Measurements from ENCODE around the gene XYLT2. TPM values are rescaled to one million over a fixed set of nuclear protein-coding genes. Genes with fewer than 3 reads are reported as not detected.

XYLT2 gene
- total RNA-seq, 6 experiments from 2014 or later = 7.0 to 13.8 (median 9.4) TPM

DNA sequence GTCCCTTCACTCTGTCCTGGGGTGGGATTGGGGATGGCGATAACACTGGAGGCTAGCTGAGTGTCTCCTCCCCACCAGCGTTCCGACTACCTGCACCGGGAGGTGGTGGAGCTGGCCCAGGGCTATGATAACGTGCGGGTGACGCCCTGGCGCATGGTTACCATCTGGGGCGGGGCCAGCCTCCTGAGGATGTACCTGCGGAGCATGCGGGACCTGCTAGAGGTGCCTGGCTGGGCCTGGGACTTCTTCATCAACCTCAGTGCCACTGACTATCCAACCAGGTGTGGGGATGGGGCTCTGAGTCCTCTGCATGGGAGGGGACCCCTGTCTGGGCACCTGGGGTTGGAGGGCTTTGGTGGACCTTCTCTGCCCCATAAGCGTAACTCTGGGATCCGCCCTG lies 8.8 kb downstream of the XYLT2 start:
- TF ChIP-seq POLR2A (IDR thresholded peaks at IDR 0.05) = no peak
- Histone ChIP-seq H3K4me1 (peaks cover 0 to 9% (median 0%) of the 10 kb centered on the region in 4 donors), H3K36me3 (peaks cover 0 to 14% (median 4%) of the 10 kb centered on the region in 4 donors), H3K27me3 (no peaks in the 10 kb centered on the region), H3K9me3 (no peaks in the 10 kb centered on the region), H3K27ac (no peak overlapping the region), H3K4me3 (no peak overlapping the region)
- intact Hi-C loops (cut with DNase I) = loop anchor here in 1 of 2 donors (10.0 kb wide), 1 partner anchor 130 kb away; no protein-coding TSS in a partner anchor
- ATAC-seq (no peak), DNase-seq (peak in 1 of 3 donors; percentile 44)
- WGBS (ENCODE audit: insufficient coverage, low coverage, low lambda C conversion rate, missing lambda C conversion rate) = 83% methylated on average over 3 of the region's 13 CpGs

DNA sequence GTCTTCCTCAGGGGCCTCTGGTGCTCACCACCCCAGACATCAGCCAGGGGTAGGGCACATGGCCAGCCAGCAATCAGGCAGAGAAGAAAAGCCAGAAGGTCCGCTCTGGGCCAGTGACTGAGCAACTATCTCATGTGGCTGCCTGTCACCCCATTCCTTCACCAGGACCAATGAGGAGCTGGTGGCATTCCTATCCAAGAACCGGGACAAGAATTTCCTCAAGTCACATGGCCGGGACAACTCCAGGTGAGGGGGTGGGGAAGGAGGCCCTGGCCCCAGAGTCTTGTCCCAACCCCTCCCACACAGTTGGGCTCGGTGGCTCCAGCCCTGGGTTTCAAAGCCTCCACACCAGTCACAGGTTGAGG lies 9.4 kb downstream of the XYLT2 start:
- intact Hi-C loops (cut with DNase I) = loop anchor here in 1 of 2 donors (10.0 kb wide), 1 partner anchor 129 kb away; no protein-coding TSS in a partner anchor
- peaks cover 0 to 14% (median 4%) of the 10 kb centered on the region in 4 donors for H3K36me3 ChIP-seq

DNA sequence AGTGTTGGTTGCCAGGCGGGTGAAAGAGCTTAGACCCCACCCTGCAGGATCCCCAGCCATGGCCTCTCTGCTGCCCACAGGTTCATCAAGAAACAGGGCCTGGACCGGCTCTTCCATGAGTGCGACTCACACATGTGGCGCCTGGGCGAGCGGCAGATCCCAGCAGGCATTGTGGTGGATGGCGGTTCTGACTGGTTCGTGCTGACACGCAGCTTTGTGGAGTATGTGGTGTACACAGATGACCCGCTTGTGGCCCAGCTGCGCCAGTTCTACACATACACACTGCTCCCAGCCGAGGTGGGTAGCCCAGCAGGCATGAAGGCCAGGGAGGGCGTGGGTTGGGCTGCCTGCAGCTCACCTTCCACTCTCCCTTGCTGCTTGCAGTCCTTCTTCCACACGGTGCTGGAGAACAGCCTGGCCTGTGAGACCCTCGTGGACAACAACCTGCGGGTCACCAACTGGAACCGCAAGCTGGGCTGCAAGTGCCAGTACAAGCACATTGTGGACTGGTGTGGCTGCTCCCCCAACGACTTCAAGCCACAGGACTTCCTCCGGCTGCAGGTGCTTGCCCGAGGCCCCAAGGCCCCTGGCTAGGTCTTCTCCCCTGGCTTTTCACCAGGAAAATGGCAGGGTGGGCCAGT lies 9.9 kb downstream of the XYLT2 start:
- ATAC-seq (no peak), DNase-seq (peak in 1 of 3 donors; percentile 42)
- WGBS (ENCODE audit: insufficient coverage, low coverage, low lambda C conversion rate, missing lambda C conversion rate) = 100% methylated on average over 1 of the region's 20 CpGs
- H3K27ac ChIP-seq = no peak overlapping the region
- TF ChIP-seq, protein P1, sequence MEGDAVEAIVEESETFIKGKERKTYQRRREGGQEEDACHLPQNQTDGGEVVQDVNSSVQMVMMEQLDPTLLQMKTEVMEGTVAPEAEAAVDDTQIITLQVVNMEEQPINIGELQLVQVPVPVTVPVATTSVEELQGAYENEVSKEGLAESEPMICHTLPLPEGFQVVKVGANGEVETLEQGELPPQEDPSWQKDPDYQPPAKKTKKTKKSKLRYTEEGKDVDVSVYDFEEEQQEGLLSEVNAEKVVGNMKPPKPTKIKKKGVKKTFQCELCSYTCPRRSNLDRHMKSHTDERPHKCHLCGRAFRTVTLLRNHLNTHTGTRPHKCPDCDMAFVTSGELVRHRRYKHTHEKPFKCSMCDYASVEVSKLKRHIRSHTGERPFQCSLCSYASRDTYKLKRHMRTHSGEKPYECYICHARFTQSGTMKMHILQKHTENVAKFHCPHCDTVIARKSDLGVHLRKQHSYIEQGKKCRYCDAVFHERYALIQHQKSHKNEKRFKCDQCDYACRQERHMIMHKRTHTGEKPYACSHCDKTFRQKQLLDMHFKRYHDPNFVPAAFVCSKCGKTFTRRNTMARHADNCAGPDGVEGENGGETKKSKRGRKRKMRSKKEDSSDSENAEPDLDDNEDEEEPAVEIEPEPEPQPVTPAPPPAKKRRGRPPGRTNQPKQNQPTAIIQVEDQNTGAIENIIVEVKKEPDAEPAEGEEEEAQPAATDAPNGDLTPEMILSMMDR (IDR thresholded peaks at IDR 0.05) = no peak
- intact Hi-C loops (cut with DNase I) = loop anchor here in 1 of 2 donors (10.0 kb wide), 1 partner anchor 129 kb away; no protein-coding TSS in a partner anchor
- H3K4me3 ChIP-seq = no peak overlapping the region
- peaks cover 0 to 14% (median 4%) of the 10 kb centered on the region in 4 donors for H3K36me3 ChIP-seq
- H3K4me1 ChIP-seq = peaks cover 0 to 9% (median 0%) of the 10 kb centered on the region in 4 donors
- no peaks in the 10 kb centered on the region for H3K27me3 ChIP-seq
- no peaks in the 10 kb centered on the region for H3K9me3 ChIP-seq

More for the DNA sequence above, 9.4 kb downstream of the XYLT2 start:
- Histone ChIP-seq H3K27me3 (no peaks in the 10 kb centered on the region), H3K4me1 (peaks cover 0 to 9% (median 0%) of the 10 kb centered on the region in 4 donors), H3K27ac (no peak overlapping the region), H3K4me3 (no peak overlapping the region), H3K9me3 (no peaks in the 10 kb centered on the region)
- DNase-seq (peak in 1 of 3 donors; percentile 40), ATAC-seq (no peak)
- WGBS (ENCODE audit: insufficient coverage, low coverage, low lambda C conversion rate, missing lambda C conversion rate) = 80% methylated on average over 1 of the region's 4 CpGs
- TF ChIP-seq POLR2A (IDR thresholded peaks at IDR 0.05) = no peak
- TF ChIP-seq, protein P1 (IDR thresholded peaks at IDR 0.05) = no peak

DNA sequence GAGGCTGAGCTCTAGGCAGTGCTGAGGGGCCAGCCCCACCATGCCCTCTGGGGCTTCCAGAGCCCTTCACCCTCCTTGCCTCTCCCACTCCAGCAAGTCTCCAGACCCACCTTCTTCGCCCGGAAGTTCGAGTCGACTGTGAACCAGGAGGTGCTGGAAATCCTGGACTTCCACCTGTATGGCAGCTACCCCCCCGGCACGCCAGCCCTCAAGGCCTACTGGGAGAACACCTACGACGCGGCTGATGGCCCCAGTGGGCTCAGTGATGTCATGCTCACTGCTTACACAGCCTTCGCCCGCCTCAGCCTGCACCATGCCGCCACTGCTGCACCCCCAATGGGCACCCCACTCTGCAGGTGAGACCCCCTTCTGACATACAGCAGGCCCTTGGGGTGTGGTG lies 10.5 kb downstream of the XYLT2 start:
- TF ChIP-seq, protein P1 (IDR thresholded peaks at IDR 0.05) = no peak
- TF ChIP-seq POLR2A (IDR thresholded peaks at IDR 0.05) = no peak
- peaks cover 0 to 9% (median 0%) of the 10 kb centered on the region in 4 donors for H3K4me1 ChIP-seq
- no peak overlapping the region for H3K4me3 ChIP-seq
- ATAC-seq = no peak
- peak in 2 of 3 donors; percentile 41 to 45 for DNase-seq
- peaks cover 0 to 14% (median 4%) of the 10 kb centered on the region in 4 donors for H3K36me3 ChIP-seq
- WGBS (ENCODE audit: insufficient coverage, low coverage, low lambda C conversion rate, missing lambda C conversion rate) = 100% methylated on average over 1 of the region's 12 CpGs
- intact Hi-C loops (cut with DNase I) = loop anchor here in 1 of 2 donors (10.0 kb wide), 1 partner anchor 128 kb away; no protein-coding TSS in a partner anchor
- no peaks in the 10 kb centered on the region for H3K27me3 ChIP-seq
- no peaks in the 10 kb centered on the region for H3K9me3 ChIP-seq
- H3K27ac ChIP-seq = no peak overlapping the region

DNA sequence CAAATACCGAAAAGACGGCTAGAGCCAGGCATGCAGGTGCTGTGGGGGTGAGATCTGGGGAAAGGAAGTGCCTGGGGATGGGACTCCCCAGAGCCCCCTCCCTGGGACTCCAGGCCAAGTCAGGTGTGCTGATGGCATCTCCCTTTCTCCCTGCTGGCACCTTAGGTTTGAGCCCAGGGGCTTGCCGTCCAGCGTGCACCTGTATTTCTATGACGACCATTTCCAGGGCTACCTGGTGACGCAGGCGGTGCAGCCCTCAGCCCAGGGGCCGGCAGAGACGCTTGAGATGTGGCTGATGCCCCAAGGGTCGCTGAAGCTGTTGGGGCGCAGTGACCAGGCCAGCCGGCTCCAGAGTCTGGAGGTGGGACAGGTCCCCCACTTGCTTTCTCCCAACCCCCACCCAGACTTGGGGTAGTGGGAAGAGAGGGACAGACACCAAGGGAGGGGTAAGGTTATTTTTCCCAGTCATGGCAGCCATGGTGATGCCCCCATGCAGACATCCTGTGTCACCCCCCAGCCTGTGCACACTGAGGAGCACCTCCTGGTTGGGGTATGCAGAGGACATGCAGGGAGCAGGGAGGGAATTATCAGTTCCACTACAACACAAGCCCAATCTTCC lies 11.1 kb downstream of the XYLT2 start:
- WGBS (ENCODE audit: insufficient coverage, low coverage, low lambda C conversion rate, missing lambda C conversion rate) = no CpG with 5 or more reads among the region's 12 CpGs
- no peak overlapping the region for H3K27ac ChIP-seq
- H3K4me1 ChIP-seq = peaks cover 0 to 9% (median 0%) of the 10 kb centered on the region in 4 donors
- no peak for TF ChIP-seq POLR2A (IDR thresholded peaks at IDR 0.05)
- TF ChIP-seq, protein P1 (IDR thresholded peaks at IDR 0.05) = no peak
- no peak for ATAC-seq
- H3K27me3 ChIP-seq = no peaks in the 10 kb centered on the region
- intact Hi-C loops (cut with DNase I) = loop anchor here in 1 of 2 donors (10.0 kb wide), 1 partner anchor 128 kb away; no protein-coding TSS in a partner anchor
- DNase-seq = peak in 2 of 3 donors; percentile 37 to 42
- H3K4me3 ChIP-seq = no peak overlapping the region
- H3K9me3 ChIP-seq = no peaks in the 10 kb centered on the region
- peaks cover 0 to 14% (median 4%) of the 10 kb centered on the region in 4 donors for H3K36me3 ChIP-seq

Measured in right lobe of liver (tissue), 6 donors.